Gastroesophageal sphincter (tissue), 3 donors: ENCODE data around the gene ABR.

ENCODE experiments used
- EP300 ChIP-seq: sonication (generic); formaldehyde crosslinking; IDR thresholded peaks from one replicate; pipeline ENCODE4 v1.6.1; 2017; ENCODE audit warnings: antibody characterized with exemption, mild to moderate bottlenecking
- POLR2A ChIP-seq, 2 donors: fragments of 450-650 bp; IDR thresholded peaks; one replicate each; pipeline ENCODE4 v1.6.1; 2017; ENCODE audit warnings: antibody characterized with exemption in 2 of 2, mild to moderate bottlenecking in 2 of 2, moderate library complexity in 1 of 2
- POLR2AphosphoS5 ChIP-seq: sonication (generic); formaldehyde crosslinking; IDR thresholded peaks from one replicate; pipeline ENCODE4 v1.6.1; 2017; ENCODE audit warnings: antibody characterized with exemption
- TF ChIP-seq, protein P1 (sequence below), 4 experiments: fragments of 200-600 bp in 2 of 4; fragments of 450-650 bp in 2 of 4; sonication (generic) in 1 of 4; IDR thresholded peaks; one replicate each; pipeline ENCODE4 v1.5.1; 2017 to 2019; ENCODE audit warnings: antibody characterized with exemption in 4 of 4, mild to moderate bottlenecking in 2 of 4, moderate library complexity in 2 of 4

DNA sequence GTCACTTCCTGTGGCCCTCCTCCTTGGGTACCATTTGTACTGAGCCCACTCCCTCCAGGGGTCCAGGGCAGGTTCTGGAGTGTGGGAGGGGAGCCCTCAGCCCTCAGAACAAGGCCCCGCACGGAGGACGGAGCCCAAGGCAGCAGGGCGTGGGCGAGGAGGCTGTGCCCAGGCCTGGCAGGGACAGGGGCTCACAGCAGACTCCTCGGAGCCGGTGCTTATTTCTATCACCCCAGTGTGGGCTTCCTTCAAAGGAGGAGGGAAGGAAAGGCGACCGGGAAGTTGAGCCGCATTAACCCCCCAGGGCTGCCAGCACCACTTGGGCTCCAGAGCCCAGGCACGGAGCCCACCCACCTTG lies 54.0 kb downstream of the ABR start:
- no peak for TF ChIP-seq POLR2A (IDR thresholded peaks at IDR 0.05)
- no peak for TF ChIP-seq POLR2AphosphoS5
- TF ChIP-seq, protein P1, sequence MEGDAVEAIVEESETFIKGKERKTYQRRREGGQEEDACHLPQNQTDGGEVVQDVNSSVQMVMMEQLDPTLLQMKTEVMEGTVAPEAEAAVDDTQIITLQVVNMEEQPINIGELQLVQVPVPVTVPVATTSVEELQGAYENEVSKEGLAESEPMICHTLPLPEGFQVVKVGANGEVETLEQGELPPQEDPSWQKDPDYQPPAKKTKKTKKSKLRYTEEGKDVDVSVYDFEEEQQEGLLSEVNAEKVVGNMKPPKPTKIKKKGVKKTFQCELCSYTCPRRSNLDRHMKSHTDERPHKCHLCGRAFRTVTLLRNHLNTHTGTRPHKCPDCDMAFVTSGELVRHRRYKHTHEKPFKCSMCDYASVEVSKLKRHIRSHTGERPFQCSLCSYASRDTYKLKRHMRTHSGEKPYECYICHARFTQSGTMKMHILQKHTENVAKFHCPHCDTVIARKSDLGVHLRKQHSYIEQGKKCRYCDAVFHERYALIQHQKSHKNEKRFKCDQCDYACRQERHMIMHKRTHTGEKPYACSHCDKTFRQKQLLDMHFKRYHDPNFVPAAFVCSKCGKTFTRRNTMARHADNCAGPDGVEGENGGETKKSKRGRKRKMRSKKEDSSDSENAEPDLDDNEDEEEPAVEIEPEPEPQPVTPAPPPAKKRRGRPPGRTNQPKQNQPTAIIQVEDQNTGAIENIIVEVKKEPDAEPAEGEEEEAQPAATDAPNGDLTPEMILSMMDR (IDR thresholded peaks at IDR 0.05) = no peak
- TF ChIP-seq EP300 = no peak
